ENCODE measurements around the gene KRT82. TPM values are rescaled to one million over a fixed set of nuclear protein-coding genes. Genes with fewer than 3 reads are reported as not detected.
"Not testable (repeated sequence)": the region's sequence is repeated elsewhere in the genome, so short reads cannot be mapped to it uniquely, and the experiment has no call there.

Gene KRT82
- total RNA-seq, 1 donor from 2014 or later: not detected

DNA sequence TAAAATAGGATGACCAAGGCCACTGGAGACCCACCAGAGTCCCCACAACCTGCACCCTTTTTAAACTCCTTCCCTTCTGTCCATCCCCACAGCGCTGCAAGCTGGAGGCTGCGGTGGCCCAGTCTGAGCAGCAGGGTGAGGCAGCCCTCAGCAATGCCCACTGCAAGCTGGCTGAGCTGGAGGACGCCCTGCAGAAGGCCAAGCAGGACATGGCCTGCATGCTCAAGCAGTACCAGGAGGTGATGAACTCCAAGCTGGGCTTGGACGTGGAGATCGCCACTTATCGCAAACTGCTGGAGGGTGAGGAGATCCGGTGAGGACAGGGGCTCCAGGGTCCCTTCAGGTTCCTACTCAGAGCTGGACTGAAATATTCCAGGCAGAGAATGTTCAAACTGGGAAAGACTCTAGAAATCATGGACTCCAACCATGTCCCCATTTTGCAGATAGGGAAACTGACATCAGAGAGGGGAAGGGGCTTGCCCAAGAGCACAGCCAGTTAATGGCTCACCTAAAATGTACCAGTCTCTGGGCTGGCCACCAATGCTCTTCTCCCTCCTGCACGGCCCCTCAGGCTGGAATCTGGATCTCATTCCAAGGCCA is 56.0 kb downstream of the KRT82 start:
- H3K27ac Mint-ChIP-seq: no peak overlapping the region
- H3K36me3 Mint-ChIP-seq (ENCODE audit: insufficient read depth): no peaks in the 10 kb centered on the region
- TF ChIP-seq, protein P1, sequence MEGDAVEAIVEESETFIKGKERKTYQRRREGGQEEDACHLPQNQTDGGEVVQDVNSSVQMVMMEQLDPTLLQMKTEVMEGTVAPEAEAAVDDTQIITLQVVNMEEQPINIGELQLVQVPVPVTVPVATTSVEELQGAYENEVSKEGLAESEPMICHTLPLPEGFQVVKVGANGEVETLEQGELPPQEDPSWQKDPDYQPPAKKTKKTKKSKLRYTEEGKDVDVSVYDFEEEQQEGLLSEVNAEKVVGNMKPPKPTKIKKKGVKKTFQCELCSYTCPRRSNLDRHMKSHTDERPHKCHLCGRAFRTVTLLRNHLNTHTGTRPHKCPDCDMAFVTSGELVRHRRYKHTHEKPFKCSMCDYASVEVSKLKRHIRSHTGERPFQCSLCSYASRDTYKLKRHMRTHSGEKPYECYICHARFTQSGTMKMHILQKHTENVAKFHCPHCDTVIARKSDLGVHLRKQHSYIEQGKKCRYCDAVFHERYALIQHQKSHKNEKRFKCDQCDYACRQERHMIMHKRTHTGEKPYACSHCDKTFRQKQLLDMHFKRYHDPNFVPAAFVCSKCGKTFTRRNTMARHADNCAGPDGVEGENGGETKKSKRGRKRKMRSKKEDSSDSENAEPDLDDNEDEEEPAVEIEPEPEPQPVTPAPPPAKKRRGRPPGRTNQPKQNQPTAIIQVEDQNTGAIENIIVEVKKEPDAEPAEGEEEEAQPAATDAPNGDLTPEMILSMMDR (IDR thresholded peaks at IDR 0.05; ENCODE audit: unreplicated experiment): no peak
- H3K9me3 Mint-ChIP-seq (ENCODE audit: low read depth): no peaks in the 10 kb centered on the region
- no peak overlapping the region for H3K4me3 Mint-ChIP-seq (ENCODE audit: low read depth)
- peaks cover 37% of the 10 kb centered on the region for H3K27me3 Mint-ChIP-seq
- peaks cover 23% of the 10 kb centered on the region for H3K4me1 Mint-ChIP-seq (ENCODE audit: low read depth)
- DNase-seq (ENCODE audit: low spot score, unreplicated experiment): no peak

DNA sequence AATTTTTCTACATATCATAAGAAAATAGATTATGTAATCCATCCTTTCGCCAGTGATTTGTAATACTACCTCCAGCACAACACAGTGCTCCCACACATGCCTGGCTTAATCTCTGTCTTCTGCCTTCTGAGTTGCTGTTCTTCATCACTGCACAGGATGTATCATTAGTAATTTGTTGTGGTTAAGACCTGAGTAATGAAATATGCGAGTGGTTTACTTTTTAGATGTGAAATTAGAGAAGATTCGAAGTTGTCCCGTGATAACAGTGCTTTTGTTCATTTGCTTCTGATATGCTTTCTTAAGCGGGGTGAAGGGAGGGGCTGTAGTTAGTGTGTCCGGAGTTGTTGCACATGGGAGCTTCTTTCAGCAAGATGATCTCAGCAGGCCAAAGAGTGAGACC is 56.9 kb downstream of the KRT82 start:
- no peaks in the 10 kb centered on the region for H3K36me3 Mint-ChIP-seq (ENCODE audit: insufficient read depth)
- no peaks in the 10 kb centered on the region for H3K9me3 Mint-ChIP-seq (ENCODE audit: low read depth)
- DNase-seq (ENCODE audit: low spot score, unreplicated experiment): no peak
- no peak overlapping the region for H3K27ac Mint-ChIP-seq
- no peak overlapping the region for H3K4me3 Mint-ChIP-seq (ENCODE audit: low read depth)
- H3K4me1 Mint-ChIP-seq (ENCODE audit: low read depth): peaks cover 28% of the 10 kb centered on the region
- TF ChIP-seq, protein P1 (IDR thresholded peaks at IDR 0.05; ENCODE audit: unreplicated experiment): no peak
- H3K27me3 Mint-ChIP-seq: peaks cover 38% of the 10 kb centered on the region

DNA sequence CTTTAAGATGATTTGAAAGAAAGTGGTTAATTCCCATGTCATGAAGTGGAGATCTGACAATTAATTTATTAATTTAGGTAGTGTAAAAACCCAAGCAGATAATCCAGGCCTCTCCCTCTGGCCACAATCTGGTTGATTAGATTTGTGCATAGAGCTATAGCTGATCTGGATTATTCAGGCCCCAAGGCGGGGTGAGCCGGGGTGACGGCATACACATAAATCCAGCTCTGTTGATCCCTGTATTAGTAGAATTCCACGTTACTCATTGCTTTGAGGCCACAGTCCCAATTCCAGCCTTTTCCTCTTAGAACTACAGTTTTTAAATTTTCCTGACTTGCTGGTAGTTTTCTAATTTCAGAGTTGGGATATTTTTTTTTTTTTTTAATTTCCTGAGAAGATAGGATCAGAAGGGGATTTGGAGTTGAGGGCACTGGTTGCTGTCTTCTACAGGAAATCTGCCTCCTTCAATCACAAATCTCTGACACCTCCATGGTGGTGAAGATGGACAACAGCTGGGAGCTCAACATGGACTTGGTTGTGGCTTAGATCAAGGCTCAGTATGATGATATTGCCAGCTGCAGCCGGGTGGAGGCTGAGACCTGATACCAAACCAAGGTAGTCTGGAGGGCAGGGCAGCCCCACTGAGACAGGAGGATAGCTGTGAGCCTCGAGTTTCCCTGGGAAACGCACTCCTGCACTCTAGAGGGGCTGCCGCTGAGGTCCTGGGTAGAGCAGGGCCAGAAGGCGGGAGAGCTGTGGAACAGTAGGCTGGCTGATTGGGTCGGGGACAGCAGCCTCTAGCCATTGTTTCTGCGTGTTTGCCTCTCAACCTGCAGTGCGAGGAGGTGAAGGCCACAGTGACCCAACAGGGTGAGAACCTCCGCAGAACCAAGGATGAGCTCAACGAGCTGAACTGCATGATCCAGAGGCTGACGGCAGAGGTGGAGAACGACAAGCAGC is 58.3 kb downstream of the KRT82 start:
- Mint-ChIP-seq H3K36me3 (ENCODE audit: insufficient read depth) (no peaks in the 10 kb centered on the region), H3K4me3 (ENCODE audit: low read depth) (no peak overlapping the region), H3K27ac (no peak overlapping the region), H3K9me3 (ENCODE audit: low read depth) (no peaks in the 10 kb centered on the region), H3K4me1 (ENCODE audit: low read depth) (peaks cover 28% of the 10 kb centered on the region), H3K27me3 (peaks cover 35% of the 10 kb centered on the region)
- DNase-seq (ENCODE audit: low spot score, unreplicated experiment): no peak
- TF ChIP-seq, protein P1 (IDR thresholded peaks at IDR 0.05; ENCODE audit: unreplicated experiment): no peak

DNA sequence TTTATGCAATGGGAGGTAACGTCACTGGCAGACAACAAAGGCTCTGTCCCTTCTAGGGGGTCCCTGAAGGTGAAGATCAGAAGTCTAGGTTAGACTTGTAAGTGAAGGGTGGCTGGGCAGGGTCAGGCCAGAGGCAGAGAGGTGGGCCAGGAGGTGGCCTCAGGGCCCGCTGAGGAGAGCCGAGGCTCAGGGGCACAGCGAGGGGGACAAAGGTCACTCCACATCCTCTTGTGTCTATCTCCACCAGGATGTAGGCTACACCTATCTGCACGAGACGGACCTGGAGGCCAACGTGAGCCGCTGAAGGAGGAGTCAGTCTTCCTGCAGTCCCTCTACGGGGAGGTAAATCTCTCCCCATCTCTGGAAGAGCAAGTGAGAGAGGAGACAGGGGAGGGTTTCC is 59.1 kb downstream of the KRT82 start:
- H3K36me3 Mint-ChIP-seq (ENCODE audit: insufficient read depth): no peaks in the 10 kb centered on the region
- TF ChIP-seq, protein P1 (IDR thresholded peaks at IDR 0.05; ENCODE audit: unreplicated experiment): no peak
- no peak for DNase-seq (ENCODE audit: low spot score, unreplicated experiment)
- H3K4me1 Mint-ChIP-seq (ENCODE audit: low read depth): peaks cover 28% of the 10 kb centered on the region
- H3K9me3 Mint-ChIP-seq (ENCODE audit: low read depth): no peaks in the 10 kb centered on the region
- no peak overlapping the region for H3K4me3 Mint-ChIP-seq (ENCODE audit: low read depth)
- H3K27me3 Mint-ChIP-seq: peaks cover 39% of the 10 kb centered on the region
- H3K27ac Mint-ChIP-seq: peak overlapping the region; percentile 15

DNA sequence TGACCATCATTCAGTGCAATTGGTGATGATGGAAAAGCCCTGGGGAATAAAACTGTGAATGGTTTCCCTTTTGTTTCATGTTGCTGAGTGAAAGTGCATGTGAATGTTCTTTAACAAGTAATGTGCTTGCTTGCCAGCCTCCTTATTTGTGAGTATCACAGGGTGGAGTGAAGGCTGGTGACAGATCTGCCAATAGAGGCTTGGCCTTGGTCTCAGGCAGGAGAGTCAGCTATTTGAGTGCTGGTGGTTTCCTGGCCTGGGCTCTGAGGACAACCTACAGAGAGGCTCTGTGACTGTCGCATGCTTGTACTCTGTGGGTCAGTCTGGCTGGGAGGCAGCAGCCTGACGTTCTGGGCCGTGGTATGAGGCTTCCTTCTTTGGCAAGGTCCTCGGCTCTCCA is 59.5 kb downstream of the KRT82 start:
- H3K4me1 Mint-ChIP-seq (ENCODE audit: low read depth): peaks cover 28% of the 10 kb centered on the region
- peak overlapping the region; percentile 15 for H3K27ac Mint-ChIP-seq
- TF ChIP-seq, protein P1 (IDR thresholded peaks at IDR 0.05; ENCODE audit: unreplicated experiment): no peak
- no peak for DNase-seq (ENCODE audit: low spot score, unreplicated experiment)
- H3K36me3 Mint-ChIP-seq (ENCODE audit: insufficient read depth): no peaks in the 10 kb centered on the region
- no peaks in the 10 kb centered on the region for H3K9me3 Mint-ChIP-seq (ENCODE audit: low read depth)
- peaks cover 41% of the 10 kb centered on the region for H3K27me3 Mint-ChIP-seq
- H3K4me3 Mint-ChIP-seq (ENCODE audit: low read depth): no peak overlapping the region

DNA sequence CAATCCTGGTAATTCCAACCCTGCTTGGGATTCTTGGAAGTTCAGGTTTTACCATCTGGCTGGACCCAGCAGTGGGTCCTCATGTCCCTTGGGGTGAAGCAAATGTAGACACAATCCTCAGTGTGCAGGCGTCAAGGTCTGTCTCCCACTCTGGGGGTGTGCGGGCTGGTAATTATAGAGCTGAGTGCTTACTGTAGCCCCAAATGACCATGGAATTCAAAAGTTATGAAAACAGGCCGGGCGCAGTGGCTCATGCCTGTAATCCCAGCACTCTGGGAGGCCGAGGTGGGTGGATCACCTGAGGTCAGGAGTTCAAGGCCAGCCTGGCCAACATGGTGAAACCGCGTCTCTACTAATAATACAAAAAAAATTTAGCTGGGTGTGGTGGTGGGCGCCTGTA is 61.1 kb downstream of the KRT82 start:
- not testable (repeated sequence) for H3K27ac Mint-ChIP-seq; DNase-seq (ENCODE audit: low spot score, unreplicated experiment); H3K9me3 Mint-ChIP-seq (ENCODE audit: low read depth); H3K36me3 Mint-ChIP-seq (ENCODE audit: insufficient read depth); H3K4me3 Mint-ChIP-seq (ENCODE audit: low read depth)
- Mint-ChIP-seq H3K4me1 (ENCODE audit: low read depth) (peaks cover 28% of the 10 kb centered on the region), H3K27me3 (peaks cover 44% of the 10 kb centered on the region)
